Measurements from ENCODE around the gene MRPL4. TPM values are rescaled to one million over a fixed set of nuclear protein-coding genes. Genes with fewer than 3 reads are reported as not detected.
"Not testable (repeated sequence)": the region's sequence is repeated elsewhere in the genome, so short reads cannot be mapped to it uniquely, and the experiment has no call there.

MRPL4 gene
- total RNA-seq, 1 experiment from 2014 or later: 96.4 TPM

GRCh38 chr19:10230173-10230860 is 21.7 kb upstream of the MRPL4 start:
- DNase-seq (ENCODE audit: low read depth): peak; percentile 11

- peak; percentile 62 for DNase-seq (ENCODE audit: low read depth)
Measured at GRCh38 chr19:10230861-10231611, 21.0 kb upstream of the MRPL4 start, which contains the start of gene S1PR2. S1PR2 (minus strand) TSS chr19:10231331; CDS start chr19:10224905, 6,426 bp downstream.

- no peak for DNase-seq (ENCODE audit: low read depth)
Measured at GRCh38 chr19:10231612-10232228, 20.3 kb upstream of the MRPL4 start.

GRCh38 chr19:10233946-10234345 is 18.1 kb upstream of the MRPL4 start:
- DNase-seq (ENCODE audit: low read depth): no peak

- no peak for DNase-seq (ENCODE audit: low read depth)
Measured at GRCh38 chr19:10235003-10235402, 17.0 kb upstream of the MRPL4 start.

- DNase-seq (ENCODE audit: low read depth): not testable (repeated sequence)
Measured at GRCh38 chr19:10235409-10235808, 16.6 kb upstream of the MRPL4 start.

- no peak for DNase-seq (ENCODE audit: low read depth)
Measured at GRCh38 chr19:10237702-10238101, 14.3 kb upstream of the MRPL4 start.

GRCh38 chr19:10238172-10238783 is 13.7 kb upstream of the MRPL4 start:
- peak; percentile 55 for DNase-seq (ENCODE audit: low read depth)

- peak; percentile 45 for DNase-seq (ENCODE audit: low read depth)
Measured at GRCh38 chr19:10241826-10242449, 10.1 kb upstream of the MRPL4 start.

GRCh38 chr19:10243606-10244005 is 8.4 kb upstream of the MRPL4 start:
- DNase-seq (ENCODE audit: low read depth): no peak

- peak; percentile 20 for DNase-seq (ENCODE audit: low read depth)
Measured at GRCh38 chr19:10245189-10245939, 6.7 kb upstream of the MRPL4 start.

- no peak for DNase-seq (ENCODE audit: low read depth)
Measured at GRCh38 chr19:10246511-10246910, 5.5 kb upstream of the MRPL4 start.

- no peak for DNase-seq (ENCODE audit: low read depth)
Measured at GRCh38 chr19:10252707-10253106, 693 bp downstream of the MRPL4 start.

GRCh38 chr19:10254244-10254643 is 2.2 kb downstream of the MRPL4 start:
- no peak for DNase-seq (ENCODE audit: low read depth)

GRCh38 chr19:10255358-10255757 is 3.3 kb downstream of the MRPL4 start:
- DNase-seq (ENCODE audit: low read depth): no peak

- no peak for DNase-seq (ENCODE audit: low read depth)
Measured at GRCh38 chr19:10256551-10256950, 4.5 kb downstream of the MRPL4 start.

- no peak for DNase-seq (ENCODE audit: low read depth)
Measured at GRCh38 chr19:10256970-10257615, 5.1 kb downstream of the MRPL4 start.

- no peak for DNase-seq (ENCODE audit: low read depth)
Measured at GRCh38 chr19:10258080-10258710, 6.2 kb downstream of the MRPL4 start.

GRCh38 chr19:10259162-10259905 is 7.3 kb downstream of the MRPL4 start:
- peak; percentile 80 for DNase-seq (ENCODE audit: low read depth)
